ENCODE results near the gene LRRTM4.

DNA sequence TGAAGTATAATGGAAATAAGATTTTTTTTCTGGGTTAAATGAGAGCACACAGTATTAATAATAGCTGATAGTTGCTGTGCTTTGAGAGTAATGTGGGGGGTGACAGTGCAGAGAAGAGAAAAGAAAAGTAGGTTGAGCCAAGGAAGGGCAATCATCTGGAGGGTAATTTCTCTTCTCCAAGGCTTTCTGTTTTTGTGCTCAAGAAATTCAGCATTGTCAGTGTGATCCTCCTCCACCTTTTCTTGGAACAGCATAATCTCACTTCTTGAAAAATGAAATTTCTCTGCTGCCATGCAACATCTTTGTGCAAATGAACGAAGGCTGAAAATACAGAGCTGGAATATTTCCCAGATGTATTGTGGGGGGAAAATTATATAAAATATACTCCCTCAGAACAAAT is 673.1 kb downstream of the LRRTM4 start:
- TF ChIP-seq, protein P1, sequence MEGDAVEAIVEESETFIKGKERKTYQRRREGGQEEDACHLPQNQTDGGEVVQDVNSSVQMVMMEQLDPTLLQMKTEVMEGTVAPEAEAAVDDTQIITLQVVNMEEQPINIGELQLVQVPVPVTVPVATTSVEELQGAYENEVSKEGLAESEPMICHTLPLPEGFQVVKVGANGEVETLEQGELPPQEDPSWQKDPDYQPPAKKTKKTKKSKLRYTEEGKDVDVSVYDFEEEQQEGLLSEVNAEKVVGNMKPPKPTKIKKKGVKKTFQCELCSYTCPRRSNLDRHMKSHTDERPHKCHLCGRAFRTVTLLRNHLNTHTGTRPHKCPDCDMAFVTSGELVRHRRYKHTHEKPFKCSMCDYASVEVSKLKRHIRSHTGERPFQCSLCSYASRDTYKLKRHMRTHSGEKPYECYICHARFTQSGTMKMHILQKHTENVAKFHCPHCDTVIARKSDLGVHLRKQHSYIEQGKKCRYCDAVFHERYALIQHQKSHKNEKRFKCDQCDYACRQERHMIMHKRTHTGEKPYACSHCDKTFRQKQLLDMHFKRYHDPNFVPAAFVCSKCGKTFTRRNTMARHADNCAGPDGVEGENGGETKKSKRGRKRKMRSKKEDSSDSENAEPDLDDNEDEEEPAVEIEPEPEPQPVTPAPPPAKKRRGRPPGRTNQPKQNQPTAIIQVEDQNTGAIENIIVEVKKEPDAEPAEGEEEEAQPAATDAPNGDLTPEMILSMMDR (optimal IDR thresholded peaks at IDR 0.05 in 1 of 3, IDR thresholded peaks at IDR 0.05 in 1 of 3, conservative IDR thresholded peaks at IDR 0.05 in 1 of 3; ENCODE audit: extremely low read depth in 1 of 3, insufficient read depth in 2 of 3, low read length in 3 of 3) = no peak
- TF ChIP-seq EZH2 (IDR thresholded peaks at IDR 0.05; ENCODE audit: low read length) = no peak
